GM23338 (cell line): ENCODE measurements around the gene PRSS2. TPM values are rescaled to one million over a fixed set of nuclear protein-coding genes. Genes with fewer than 3 reads are reported as not detected.
"Not testable (repeated sequence)": the region's sequence is repeated elsewhere in the genome, so short reads cannot be mapped to it uniquely, and the experiment has no call there.

Experiments used
- ATAC-seq: fragments of 200-7000 bp; cut with Tn5 transposase; 3 replicates; pipeline ENCODE4 v1.9.1; 2020
- DNase-seq: peaks from one replicate; pipeline ENCODE4 v3.0.0-alpha.2; 2015; ENCODE audit warnings: low spot score
- H2AFZ ChIP-seq: fragments of 200-600 bp; sonication (generic); 2 replicates; pipeline ENCODE4 v1.8.0; 2016; ENCODE audit warnings: antibody characterized with exemption, mild to moderate bottlenecking, moderate library complexity
- H3F3A ChIP-seq: fragments of 200-600 bp; sonication (generic); replicated peaks from 2 replicates; pipeline ENCODE4 v1.8.0; 2017; ENCODE audit warnings: antibody characterized with exemption, mixed run types, low read depth
- H3K27ac ChIP-seq: fragments of 200-600 bp; sonication (generic); 2 replicates; pipeline ENCODE4 v1.6.1; 2016; ENCODE audit warnings: low read depth
- H3K27me3 ChIP-seq: fragments of 200-600 bp; sonication (generic); 2 replicates; pipeline ENCODE4 v1.8.0; 2016; ENCODE audit warnings: mild to moderate bottlenecking, mixed run types, moderate library complexity; ENCODE audit not compliant: insufficient read depth
- H3K36me3 ChIP-seq: fragments of 200-600 bp; sonication (generic); 2 replicates; pipeline ENCODE4 v1.8.0; 2016; ENCODE audit warnings: mild to moderate bottlenecking; ENCODE audit not compliant: insufficient read depth
- H3K4me1 ChIP-seq: fragments of 200-600 bp; sonication (generic); 2 replicates; pipeline ENCODE4 v1.8.0; 2016; ENCODE audit warnings: mild to moderate bottlenecking, moderate library complexity; ENCODE audit not compliant: insufficient read depth
- H3K4me2 ChIP-seq: fragments of 200-600 bp; sonication (generic); 2 replicates; pipeline ENCODE4 v1.7.1; 2017; ENCODE audit warnings: mixed run types
- H3K4me3 ChIP-seq: fragments of 200-600 bp; sonication (generic); 2 replicates; pipeline ENCODE4 v1.6.1; 2016; ENCODE audit warnings: mixed run types
- H3K79me2 ChIP-seq: fragments of 200-600 bp; sonication (generic); replicated peaks from 2 replicates; pipeline ENCODE4 v1.8.0; 2017; ENCODE audit warnings: mild to moderate bottlenecking; ENCODE audit not compliant: insufficient read depth
- H3K9me2 ChIP-seq: fragments of 200-600 bp; sonication (generic); 2 replicates; pipeline ENCODE4 v1.8.0; 2017; ENCODE audit not compliant: insufficient read depth
- H4K20me1 ChIP-seq: fragments of 200-600 bp; sonication (generic); replicated peaks from 2 replicates; pipeline ENCODE4 v1.8.0; 2017; ENCODE audit warnings: mild to moderate bottlenecking; ENCODE audit not compliant: insufficient read depth
- H3K27ac Mint-ChIP-seq: 2 replicates; pipeline ENCODE4 v1.8.0; 2020; ENCODE audit warnings: inconsistent platforms, mild to moderate bottlenecking, moderate library complexity, mixed read lengths
- H3K27me3 Mint-ChIP-seq: 3 replicates; pipeline ENCODE4 v1.8.0; 2022; ENCODE audit warnings: low read depth, mild to moderate bottlenecking, moderate library complexity, mixed read lengths, inconsistent platforms; ENCODE audit not compliant: insufficient read depth, poor library complexity
- H3K36me3 Mint-ChIP-seq: 3 replicates; pipeline ENCODE4 v1.8.0; 2021; ENCODE audit warnings: low read depth, mild to moderate bottlenecking, inconsistent platforms, moderate library complexity, mixed read lengths
- H3K4me1 Mint-ChIP-seq: 3 replicates; pipeline ENCODE4 v1.8.0; 2020; ENCODE audit warnings: mild to moderate bottlenecking, inconsistent platforms, mixed read lengths
- H3K4me3 Mint-ChIP-seq: 3 replicates; pipeline ENCODE4 v1.8.0; 2021; ENCODE audit warnings: moderate library complexity, mild to moderate bottlenecking, inconsistent platforms, mixed read lengths
- H3K9me3 Mint-ChIP-seq: 3 replicates; pipeline ENCODE4 v1.8.0; 2020; ENCODE audit warnings: moderate library complexity, mild to moderate bottlenecking, inconsistent platforms, mixed read lengths
- CREB1 ChIP-seq: fragments of 250-450 bp; sonication (Bioruptor Pico); IDR thresholded peaks from 2 replicates; pipeline ENCODE4 v1.5.0; 2020; ENCODE audit warnings: low read depth, mild to moderate bottlenecking, moderate library complexity
- EZH2phosphoT487 ChIP-seq: fragments of 200-600 bp; sonication (generic); IDR thresholded peaks from one replicate; pipeline ENCODE4 v1.8.1; 2018; ENCODE audit warnings: antibody characterized with exemption; ENCODE audit not compliant: unreplicated experiment
- JUNB ChIP-seq: IDR thresholded peaks from one replicate; pipeline ENCODE4 v1.6.1; 2016; ENCODE audit warnings: antibody characterized with exemption; ENCODE audit not compliant: unreplicated experiment
- NANOG ChIP-seq: IDR thresholded peaks from 2 replicates; pipeline ENCODE4 v1.6.1; 2016; ENCODE audit warnings: antibody characterized with exemption, borderline replicate concordance
- POLR2AphosphoS5 ChIP-seq: IDR thresholded peaks from 2 replicates; pipeline ENCODE4 v1.6.1; 2016; ENCODE audit warnings: antibody characterized with exemption, low read depth
- STAT1 ChIP-seq: IDR thresholded peaks from one replicate; pipeline ENCODE4 v1.6.1; 2016; ENCODE audit warnings: antibody characterized with exemption; ENCODE audit not compliant: unreplicated experiment
- ZNF114 ChIP-seq: fragments of 250-450 bp; sonication (Bioruptor Pico); IDR thresholded peaks from 2 replicates; pipeline ENCODE4 v1.5.0; 2020; ENCODE audit warnings: mild to moderate bottlenecking, moderate library complexity
- polyA plus RNA-seq: library from polyadenylated mRNA; unstranded; fragments of >200 nt; fragmentation: Nextera tagmentation; extraction: Ambion mirVana; gene quantifications from 2 replicates; pipeline ENCODE4 v1.2.1, GENCODE V29; 2016
- total RNA-seq: library from RNA; depleted of rRNA; stranded (reverse); fragments of >200 nt; shearing (Covaris generic); gene quantifications from 2 replicates; pipeline ENCODE4 v1.2.3, GENCODE V29; 2014
- TF ChIP-seq, protein P1 (sequence below): IDR thresholded peaks from one replicate; pipeline ENCODE4 v1.6.1; 2018; ENCODE audit warnings: antibody characterized with exemption; ENCODE audit not compliant: unreplicated experiment
- TF ChIP-seq, protein P2 (sequence below): fragments of 250-450 bp; sonication (Bioruptor Pico); IDR thresholded peaks from 2 replicates; pipeline ENCODE4 v1.5.0; 2020; ENCODE audit warnings: mild to moderate bottlenecking, moderate library complexity
- TF ChIP-seq, protein P3 (sequence below): IDR thresholded peaks from 2 replicates; pipeline ENCODE4 v1.6.1; 2016; ENCODE audit warnings: antibody characterized with exemption

Gene PRSS2
- total and polyA plus RNA-seq, 2 experiments from 2014 or later = not detected

DNA sequence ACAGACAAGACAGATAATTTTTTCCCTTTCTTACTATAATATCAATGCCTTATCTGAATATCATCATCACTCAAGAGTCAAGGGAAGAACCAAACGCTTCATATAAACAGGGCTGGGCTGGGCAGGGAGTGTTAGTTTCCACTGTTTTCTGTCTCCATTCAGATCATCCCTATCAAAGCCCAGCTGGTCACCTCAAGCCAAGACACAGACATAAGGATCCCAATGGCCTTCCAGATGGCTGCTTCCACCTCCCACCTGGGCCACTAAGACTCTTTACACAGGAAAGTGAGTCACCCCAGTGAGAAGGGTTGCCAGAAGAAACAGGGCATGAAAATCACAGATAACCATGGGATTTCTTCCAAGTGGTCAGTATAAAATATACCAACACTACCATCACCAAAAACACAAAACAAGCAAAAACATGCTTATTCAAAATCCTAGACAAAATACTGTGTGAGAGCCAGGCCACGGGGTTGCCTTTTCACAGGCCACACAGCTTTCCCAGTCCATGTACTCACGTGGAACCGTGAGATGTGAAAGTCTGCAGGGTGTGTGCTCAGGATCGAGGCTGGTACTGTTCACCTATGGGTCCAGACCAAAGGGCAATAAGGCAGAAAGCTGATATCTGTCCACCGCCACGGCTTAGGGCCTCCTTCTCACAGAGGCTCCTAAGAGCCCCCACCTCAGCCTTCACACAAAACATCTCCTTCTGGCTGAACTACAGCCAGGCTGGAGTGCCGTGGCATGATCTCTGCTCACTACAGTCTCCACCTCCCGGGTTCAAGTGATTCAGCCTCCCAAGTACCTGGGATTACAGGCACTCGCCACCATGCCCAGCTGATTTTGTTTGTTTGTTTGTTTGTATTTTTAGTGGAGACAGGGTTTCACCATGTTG, 15.8 kb upstream of the PRSS2 start (continued):
- TF ChIP-seq CREB1 = no peak
- no peak for TF ChIP-seq NANOG
- TF ChIP-seq STAT1 = no peak
- TF ChIP-seq ZNF114 = no peak
- TF ChIP-seq EZH2phosphoT487 = no peak
- no peak for TF ChIP-seq JUNB
- no peak for TF ChIP-seq POLR2AphosphoS5

DNA sequence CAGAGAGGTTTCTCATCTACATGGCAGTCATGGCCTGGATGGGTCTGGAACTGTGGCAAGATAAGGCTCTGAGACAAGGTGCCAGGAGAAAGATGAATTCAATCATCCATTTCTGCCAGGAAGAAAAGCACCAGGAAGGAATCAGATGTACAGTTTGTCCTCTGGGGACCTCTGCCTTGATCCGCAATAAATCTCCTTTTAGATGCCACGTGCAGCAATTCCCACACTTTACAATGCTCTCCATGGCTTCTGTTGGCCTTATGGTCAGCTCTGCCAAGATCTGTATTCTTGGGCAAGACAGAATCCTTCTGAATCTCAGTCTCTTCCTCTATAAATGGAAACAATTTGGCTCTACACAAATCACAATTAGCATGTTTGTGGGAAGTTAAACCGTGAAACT, 12.5 kb upstream of the PRSS2 start:
- not testable (repeated sequence) for H3K36me3 ChIP-seq, H3K4me2 ChIP-seq, H3K9me2 ChIP-seq, H2AFZ ChIP-seq, H3F3A ChIP-seq, H3K27me3 Mint-ChIP-seq, H3K4me3 ChIP-seq, H3K27ac Mint-ChIP-seq, H3K4me3 Mint-ChIP-seq, H4K20me1 ChIP-seq, H3K4me1 ChIP-seq, H3K4me1 Mint-ChIP-seq, H3K27ac ChIP-seq, H3K36me3 Mint-ChIP-seq, ATAC-seq, H3K79me2 ChIP-seq, H3K27me3 ChIP-seq, H3K9me3 Mint-ChIP-seq, DNase-seq

DNA sequence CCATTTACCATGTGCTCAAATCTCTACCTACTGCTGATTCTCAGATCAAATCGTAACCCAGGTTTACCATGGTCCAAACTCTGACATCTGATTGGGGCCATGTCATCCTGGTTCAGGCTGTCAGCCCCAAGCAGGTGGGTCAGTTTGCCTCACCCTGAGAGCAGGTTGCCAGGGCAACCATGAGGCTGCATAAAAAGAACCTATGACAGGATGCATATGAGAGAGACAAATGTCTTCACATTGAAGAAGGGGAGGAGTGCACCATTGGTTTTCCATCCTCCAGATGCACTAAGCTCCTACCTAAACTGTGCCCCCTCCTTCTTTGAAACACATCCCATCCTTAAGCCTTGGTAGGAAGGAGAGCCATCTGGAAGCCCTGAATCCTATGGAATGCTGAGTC, 11.3 kb upstream of the PRSS2 start:
- DNase-seq (no peak), ATAC-seq (no peak)
- Histone ChIP-seq H3K36me3 (no peaks in the 10 kb centered on the region), H2AFZ (no peak overlapping the region), H3K27me3 (no peaks in the 10 kb centered on the region), H3K27ac (no peak overlapping the region), H3F3A (no peaks in the 10 kb centered on the region), H4K20me1 (no peaks in the 10 kb centered on the region), H3K4me1 (no peaks in the 10 kb centered on the region), H3K9me2 (no peaks in the 10 kb centered on the region), H3K4me3 (no peak overlapping the region), H3K4me2 (no peak overlapping the region), H3K79me2 (no peaks in the 10 kb centered on the region)
- no peak overlapping the region for H3K27ac Mint-ChIP-seq
- no peaks in the 10 kb centered on the region for H3K36me3 Mint-ChIP-seq
- H3K27me3 Mint-ChIP-seq = peaks cover 7% of the 10 kb centered on the region
- peaks cover 2% of the 10 kb centered on the region for H3K4me1 Mint-ChIP-seq
- no peaks in the 10 kb centered on the region for H3K9me3 Mint-ChIP-seq
- H3K4me3 Mint-ChIP-seq = no peak overlapping the region
- TF ChIP-seq EZH2phosphoT487 = no peak
- TF ChIP-seq, protein P1, sequence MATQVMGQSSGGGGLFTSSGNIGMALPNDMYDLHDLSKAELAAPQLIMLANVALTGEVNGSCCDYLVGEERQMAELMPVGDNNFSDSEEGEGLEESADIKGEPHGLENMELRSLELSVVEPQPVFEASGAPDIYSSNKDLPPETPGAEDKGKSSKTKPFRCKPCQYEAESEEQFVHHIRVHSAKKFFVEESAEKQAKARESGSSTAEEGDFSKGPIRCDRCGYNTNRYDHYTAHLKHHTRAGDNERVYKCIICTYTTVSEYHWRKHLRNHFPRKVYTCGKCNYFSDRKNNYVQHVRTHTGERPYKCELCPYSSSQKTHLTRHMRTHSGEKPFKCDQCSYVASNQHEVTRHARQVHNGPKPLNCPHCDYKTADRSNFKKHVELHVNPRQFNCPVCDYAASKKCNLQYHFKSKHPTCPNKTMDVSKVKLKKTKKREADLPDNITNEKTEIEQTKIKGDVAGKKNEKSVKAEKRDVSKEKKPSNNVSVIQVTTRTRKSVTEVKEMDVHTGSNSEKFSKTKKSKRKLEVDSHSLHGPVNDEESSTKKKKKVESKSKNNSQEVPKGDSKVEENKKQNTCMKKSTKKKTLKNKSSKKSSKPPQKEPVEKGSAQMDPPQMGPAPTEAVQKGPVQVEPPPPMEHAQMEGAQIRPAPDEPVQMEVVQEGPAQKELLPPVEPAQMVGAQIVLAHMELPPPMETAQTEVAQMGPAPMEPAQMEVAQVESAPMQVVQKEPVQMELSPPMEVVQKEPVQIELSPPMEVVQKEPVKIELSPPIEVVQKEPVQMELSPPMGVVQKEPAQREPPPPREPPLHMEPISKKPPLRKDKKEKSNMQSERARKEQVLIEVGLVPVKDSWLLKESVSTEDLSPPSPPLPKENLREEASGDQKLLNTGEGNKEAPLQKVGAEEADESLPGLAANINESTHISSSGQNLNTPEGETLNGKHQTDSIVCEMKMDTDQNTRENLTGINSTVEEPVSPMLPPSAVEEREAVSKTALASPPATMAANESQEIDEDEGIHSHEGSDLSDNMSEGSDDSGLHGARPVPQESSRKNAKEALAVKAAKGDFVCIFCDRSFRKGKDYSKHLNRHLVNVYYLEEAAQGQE = no peak
- TF ChIP-seq, protein P2, sequence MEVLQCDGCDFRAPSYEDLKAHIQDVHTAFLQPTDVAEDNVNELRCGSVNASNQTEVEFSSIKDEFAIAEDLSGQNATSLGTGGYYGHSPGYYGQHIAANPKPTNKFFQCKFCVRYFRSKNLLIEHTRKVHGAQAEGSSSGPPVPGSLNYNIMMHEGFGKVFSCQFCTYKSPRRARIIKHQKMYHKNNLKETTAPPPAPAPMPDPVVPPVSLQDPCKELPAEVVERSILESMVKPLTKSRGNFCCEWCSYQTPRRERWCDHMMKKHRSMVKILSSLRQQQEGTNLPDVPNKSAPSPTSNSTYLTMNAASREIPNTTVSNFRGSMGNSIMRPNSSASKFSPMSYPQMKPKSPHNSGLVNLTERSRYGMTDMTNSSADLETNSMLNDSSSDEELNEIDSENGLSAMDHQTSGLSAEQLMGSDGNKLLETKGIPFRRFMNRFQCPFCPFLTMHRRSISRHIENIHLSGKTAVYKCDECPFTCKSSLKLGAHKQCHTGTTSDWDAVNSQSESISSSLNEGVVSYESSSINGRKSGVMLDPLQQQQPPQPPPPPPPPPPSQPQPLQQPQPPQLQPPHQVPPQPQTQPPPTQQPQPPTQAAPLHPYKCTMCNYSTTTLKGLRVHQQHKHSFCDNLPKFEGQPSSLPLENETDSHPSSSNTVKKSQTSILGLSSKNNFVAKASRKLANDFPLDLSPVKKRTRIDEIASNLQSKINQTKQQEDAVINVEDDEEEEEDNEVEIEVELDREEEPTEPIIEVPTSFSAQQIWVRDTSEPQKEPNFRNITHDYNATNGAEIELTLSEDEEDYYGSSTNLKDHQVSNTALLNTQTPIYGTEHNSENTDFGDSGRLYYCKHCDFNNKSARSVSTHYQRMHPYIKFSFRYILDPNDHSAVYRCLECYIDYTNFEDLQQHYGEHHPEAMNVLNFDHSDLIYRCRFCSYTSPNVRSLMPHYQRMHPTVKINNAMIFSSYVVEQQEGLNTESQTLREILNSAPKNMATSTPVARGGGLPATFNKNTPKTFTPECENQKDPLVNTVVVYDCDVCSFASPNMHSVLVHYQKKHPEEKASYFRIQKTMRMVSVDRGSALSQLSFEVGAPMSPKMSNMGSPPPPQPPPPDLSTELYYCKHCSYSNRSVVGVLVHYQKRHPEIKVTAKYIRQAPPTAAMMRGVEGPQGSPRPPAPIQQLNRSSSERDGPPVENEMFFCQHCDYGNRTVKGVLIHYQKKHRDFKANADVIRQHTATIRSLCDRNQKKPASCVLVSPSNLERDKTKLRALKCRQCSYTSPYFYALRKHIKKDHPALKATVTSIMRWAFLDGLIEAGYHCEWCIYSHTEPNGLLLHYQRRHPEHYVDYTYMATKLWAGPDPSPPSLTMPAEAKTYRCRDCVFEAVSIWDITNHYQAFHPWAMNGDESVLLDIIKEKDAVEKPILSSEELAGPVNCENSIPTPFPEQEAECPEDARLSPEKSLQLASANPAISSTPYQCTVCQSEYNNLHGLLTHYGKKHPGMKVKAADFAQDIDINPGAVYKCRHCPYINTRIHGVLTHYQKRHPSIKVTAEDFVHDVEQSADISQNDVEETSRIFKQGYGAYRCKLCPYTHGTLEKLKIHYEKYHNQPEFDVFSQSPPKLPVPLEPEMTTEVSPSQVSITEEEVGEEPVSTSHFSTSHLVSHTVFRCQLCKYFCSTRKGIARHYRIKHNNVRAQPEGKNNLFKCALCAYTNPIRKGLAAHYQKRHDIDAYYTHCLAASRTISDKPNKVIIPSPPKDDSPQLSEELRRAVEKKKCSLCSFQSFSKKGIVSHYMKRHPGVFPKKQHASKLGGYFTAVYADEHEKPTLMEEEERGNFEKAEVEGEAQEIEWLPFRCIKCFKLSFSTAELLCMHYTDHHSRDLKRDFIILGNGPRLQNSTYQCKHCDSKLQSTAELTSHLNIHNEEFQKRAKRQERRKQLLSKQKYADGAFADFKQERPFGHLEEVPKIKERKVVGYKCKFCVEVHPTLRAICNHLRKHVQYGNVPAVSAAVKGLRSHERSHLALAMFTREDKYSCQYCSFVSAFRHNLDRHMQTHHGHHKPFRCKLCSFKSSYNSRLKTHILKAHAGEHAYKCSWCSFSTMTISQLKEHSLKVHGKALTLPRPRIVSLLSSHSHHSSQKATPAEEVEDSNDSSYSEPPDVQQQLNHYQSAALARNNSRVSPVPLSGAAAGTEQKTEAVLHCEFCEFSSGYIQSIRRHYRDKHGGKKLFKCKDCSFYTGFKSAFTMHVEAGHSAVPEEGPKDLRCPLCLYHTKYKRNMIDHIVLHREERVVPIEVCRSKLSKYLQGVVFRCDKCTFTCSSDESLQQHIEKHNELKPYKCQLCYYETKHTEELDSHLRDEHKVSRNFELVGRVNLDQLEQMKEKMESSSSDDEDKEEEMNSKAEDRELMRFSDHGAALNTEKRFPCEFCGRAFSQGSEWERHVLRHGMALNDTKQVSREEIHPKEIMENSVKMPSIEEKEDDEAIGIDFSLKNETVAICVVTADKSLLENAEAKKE = no peak
- TF ChIP-seq, protein P3, sequence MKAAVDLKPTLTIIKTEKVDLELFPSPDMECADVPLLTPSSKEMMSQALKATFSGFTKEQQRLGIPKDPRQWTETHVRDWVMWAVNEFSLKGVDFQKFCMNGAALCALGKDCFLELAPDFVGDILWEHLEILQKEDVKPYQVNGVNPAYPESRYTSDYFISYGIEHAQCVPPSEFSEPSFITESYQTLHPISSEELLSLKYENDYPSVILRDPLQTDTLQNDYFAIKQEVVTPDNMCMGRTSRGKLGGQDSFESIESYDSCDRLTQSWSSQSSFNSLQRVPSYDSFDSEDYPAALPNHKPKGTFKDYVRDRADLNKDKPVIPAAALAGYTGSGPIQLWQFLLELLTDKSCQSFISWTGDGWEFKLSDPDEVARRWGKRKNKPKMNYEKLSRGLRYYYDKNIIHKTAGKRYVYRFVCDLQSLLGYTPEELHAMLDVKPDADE = no peak
